Fibroblast of pulmonary artery (primary cell): ENCODE data around the gene WDR35.

ENCODE experiments used
- DNase-seq: peaks from one replicate; pipeline ENCODE4 v3.0.0-alpha.2; 2010; ENCODE audit warnings: low read depth
- H3K4me3 ChIP-seq: replicated peaks from 2 replicates; pipeline ENCODE4 v1.5.1; 2011; ENCODE audit warnings: low read depth, mild to moderate bottlenecking, control low read depth, low read length, moderate library complexity
- TF ChIP-seq, protein P1 (sequence below): IDR thresholded peaks from 2 replicates; pipeline ENCODE4 v1.5.1; 2011; ENCODE audit warnings: mild to moderate bottlenecking, control low read depth, low read length, inconsistent platforms; ENCODE audit errors: missing control alignments

WDR35 gene

DNA sequence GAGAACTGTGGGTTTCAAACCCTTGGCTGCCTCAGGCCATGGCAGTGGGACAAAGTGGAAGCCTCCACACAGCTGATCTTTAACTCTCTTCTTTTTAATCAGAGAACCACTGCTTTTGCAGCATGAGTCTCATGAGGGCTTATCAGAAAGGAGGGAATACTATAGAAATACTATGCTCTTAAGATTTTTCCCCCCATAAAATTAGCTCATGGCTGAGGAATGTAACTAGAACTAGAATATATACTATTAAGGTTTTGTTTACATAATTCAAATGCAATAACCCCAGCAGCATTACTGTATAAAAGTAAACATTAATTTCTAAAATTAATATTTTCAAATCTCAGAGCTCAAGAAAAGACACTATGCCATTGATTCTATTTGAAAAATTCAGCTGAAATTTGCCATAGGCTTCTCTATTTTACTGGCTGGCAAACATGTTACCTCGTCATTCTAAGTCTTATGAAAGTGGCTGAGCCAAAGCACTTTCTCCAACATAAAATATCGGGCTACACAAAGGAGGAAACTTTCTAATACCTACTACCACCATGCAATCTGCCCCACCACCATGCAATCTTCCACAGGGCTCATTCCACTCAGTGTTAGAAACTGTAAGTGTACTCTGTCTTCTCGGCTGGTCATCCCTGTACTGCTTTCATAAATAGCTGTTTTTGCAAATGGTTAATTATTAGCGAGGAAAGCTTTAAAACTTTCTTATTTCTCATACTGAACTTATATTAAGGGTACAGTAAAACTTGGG is 42.5 kb downstream of the WDR35 start:
- H3K4me3 ChIP-seq: no peak overlapping the region
- TF ChIP-seq, protein P1, sequence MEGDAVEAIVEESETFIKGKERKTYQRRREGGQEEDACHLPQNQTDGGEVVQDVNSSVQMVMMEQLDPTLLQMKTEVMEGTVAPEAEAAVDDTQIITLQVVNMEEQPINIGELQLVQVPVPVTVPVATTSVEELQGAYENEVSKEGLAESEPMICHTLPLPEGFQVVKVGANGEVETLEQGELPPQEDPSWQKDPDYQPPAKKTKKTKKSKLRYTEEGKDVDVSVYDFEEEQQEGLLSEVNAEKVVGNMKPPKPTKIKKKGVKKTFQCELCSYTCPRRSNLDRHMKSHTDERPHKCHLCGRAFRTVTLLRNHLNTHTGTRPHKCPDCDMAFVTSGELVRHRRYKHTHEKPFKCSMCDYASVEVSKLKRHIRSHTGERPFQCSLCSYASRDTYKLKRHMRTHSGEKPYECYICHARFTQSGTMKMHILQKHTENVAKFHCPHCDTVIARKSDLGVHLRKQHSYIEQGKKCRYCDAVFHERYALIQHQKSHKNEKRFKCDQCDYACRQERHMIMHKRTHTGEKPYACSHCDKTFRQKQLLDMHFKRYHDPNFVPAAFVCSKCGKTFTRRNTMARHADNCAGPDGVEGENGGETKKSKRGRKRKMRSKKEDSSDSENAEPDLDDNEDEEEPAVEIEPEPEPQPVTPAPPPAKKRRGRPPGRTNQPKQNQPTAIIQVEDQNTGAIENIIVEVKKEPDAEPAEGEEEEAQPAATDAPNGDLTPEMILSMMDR: no peak
- DNase-seq: no peak

DNA sequence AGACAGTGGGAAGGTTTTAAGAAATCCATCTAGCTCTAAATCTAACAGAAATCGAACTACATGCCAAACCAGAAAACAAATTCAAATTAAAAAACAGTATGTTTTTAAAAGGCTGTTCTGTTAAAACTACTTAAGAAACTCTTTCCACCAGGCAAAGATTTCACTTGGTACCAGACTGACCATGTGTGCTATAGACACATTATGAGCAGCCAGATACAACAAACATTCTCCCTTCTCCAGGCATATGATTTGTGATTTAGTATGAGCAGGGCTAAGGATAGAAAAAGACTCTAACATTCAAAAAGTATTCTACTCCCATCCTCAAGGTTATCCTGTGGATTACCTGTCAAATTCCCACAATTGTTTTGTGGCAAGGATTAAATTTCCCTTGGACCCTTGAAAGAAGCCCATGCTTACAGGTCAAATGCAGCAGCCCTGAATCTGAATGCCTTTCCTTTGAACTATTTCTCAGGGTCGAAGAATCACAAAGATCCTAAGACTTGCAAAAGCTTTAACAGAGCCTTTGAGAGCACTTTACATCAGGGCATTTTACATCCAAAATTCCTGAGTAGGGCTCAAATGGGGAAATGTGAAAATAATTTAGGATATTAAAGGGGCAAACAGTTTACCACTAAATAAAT is 45.6 kb downstream of the WDR35 start:
- TF ChIP-seq, protein P1: no peak
- DNase-seq: no peak
- no peak overlapping the region for H3K4me3 ChIP-seq

DNA sequence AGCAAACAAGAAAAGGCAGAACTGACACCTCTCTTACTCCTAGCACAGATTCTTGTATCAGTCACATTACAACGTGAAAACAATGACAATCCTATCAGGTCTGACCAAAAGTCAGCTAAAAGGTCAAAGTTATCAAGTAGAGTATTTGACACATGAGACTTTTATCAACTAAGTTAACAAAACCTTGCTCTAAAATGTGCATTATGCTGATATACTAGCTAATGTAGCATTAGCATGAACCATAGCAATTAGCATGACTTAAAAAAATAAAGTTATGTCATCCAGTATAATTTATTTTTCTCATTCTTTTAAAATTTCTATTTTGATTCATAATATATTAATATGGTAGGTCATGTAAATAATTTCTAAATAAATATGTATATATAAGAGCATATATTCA is 46.7 kb downstream of the WDR35 start:
- no peak for DNase-seq
- TF ChIP-seq, protein P1: no peak
- H3K4me3 ChIP-seq: no peak overlapping the region

DNA sequence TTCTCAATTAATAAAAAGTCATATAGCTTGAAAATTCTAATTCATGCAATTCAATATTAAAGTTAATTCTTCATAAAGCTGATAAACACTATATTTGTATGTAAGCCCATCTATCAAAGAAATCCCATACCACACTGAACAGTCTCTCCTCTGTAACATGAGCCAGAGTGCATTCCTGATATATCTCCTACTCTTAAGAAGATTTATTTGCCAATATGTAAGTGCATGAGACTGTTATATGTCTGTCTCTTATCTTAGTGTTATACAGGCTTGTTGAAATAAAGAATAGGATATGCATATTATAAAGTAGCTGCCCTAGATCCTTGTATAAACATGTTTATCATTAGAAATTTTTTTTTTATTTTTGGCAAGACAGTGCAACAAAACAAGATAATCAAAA is 47.7 kb downstream of the WDR35 start:
- no peak overlapping the region for H3K4me3 ChIP-seq
- TF ChIP-seq, protein P1: no peak
- DNase-seq: peak; percentile 8

DNA sequence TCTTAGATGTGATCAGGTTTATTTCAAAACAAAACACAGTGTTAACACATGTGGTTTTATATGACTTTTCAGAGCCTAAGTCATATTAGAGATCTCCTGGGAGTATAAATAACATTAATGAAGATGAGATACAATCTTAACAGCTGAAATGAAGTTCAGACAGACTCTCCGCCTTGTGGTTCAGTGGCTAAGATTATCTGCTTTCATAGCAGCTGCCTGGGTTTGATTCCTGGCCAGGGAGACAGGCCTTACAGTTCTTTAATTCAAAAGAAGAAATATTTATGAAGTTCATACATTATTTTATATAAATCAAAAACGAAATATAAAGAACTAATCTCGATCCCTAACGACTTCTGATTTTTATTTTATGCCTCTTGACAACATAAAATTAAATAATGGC is 52.9 kb downstream of the WDR35 start:
- TF ChIP-seq, protein P1: no peak

DNA sequence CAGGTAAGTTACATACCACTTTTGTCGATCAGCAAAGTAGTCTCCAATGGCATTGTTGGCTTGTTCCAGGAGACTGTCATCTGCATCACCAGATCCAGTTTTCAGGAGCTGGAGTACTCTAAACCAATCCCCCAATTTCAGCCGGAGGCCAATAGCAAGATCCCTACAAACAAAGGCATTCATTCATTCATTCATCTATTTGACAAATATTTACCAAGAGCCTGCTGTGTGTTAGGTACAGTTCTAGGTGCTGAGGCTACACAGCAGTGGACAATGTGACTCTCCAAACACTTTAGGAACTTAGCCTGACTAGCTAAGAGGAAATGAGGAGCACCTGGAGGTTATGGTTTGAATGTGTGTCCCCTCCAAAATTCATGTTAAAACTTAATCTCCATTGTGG is 53.7 kb downstream of the WDR35 start:
- no peak overlapping the region for H3K4me3 ChIP-seq

More for the DNA sequence above, 52.9 kb downstream of the WDR35 start:
- DNase-seq: no peak
- no peak overlapping the region for H3K4me3 ChIP-seq

More for the DNA sequence above, 53.7 kb downstream of the WDR35 start:
- TF ChIP-seq, protein P1: no peak
- DNase-seq: no peak
